ENCODE results near the gene KRTAP10-8.
"Not testable (repeated sequence)": the region's sequence is repeated elsewhere in the genome, so short reads cannot be mapped to it uniquely, and the experiment has no call there.

The KRTAP10-8 gene

GRCh38 chr21:44619886-44620285, 8.0 kb downstream of the KRTAP10-8 start:
- FAIRE-seq: no peak

- no peak for FAIRE-seq
These were observed 11.7 kb downstream of the KRTAP10-8 start for GRCh38 chr21:44623575-44623974.

- no peak for FAIRE-seq
These were observed 13.9 kb downstream of the KRTAP10-8 start for GRCh38 chr21:44625756-44626155.

GRCh38 chr21:44626262-44626661, 14.4 kb downstream of the KRTAP10-8 start:
- no peak for FAIRE-seq

- no peak for FAIRE-seq
These were observed 14.8 kb downstream of the KRTAP10-8 start, which contains the start of gene KRTAP10-9 for GRCh38 chr21:44626673-44627143. Gene KRTAP10-9, plus strand, starts transcription at chr21:44627093. Its CDS starts 79 bp downstream, at chr21:44627172.

- FAIRE-seq: not testable (repeated sequence)
These were observed 15.4 kb downstream of the KRTAP10-8 start for GRCh38 chr21:44627181-44627822.

- FAIRE-seq: not testable (repeated sequence)
These were observed 16.0 kb downstream of the KRTAP10-8 start for GRCh38 chr21:44627831-44628233.

- no peak for FAIRE-seq
These were observed 17.0 kb downstream of the KRTAP10-8 start for GRCh38 chr21:44628707-44629391.

- no peak for FAIRE-seq
These were observed 18.6 kb downstream of the KRTAP10-8 start for GRCh38 chr21:44630440-44630839.

GRCh38 chr21:44632067-44632466, 20.2 kb downstream of the KRTAP10-8 start:
- FAIRE-seq: no peak

GRCh38 chr21:44636209-44637017, 24.5 kb downstream of the KRTAP10-8 start:
- FAIRE-seq: no peak

GRCh38 chr21:44637018-44637850, 25.4 kb downstream of the KRTAP10-8 start, which contains the start of gene KRTAP10-10:
Gene KRTAP10-10, plus strand, starts transcription at chr21:44637356. Its CDS starts 62 bp downstream, at chr21:44637418.
- FAIRE-seq: no peak

GRCh38 chr21:44637851-44638348, 26.0 kb downstream of the KRTAP10-8 start:
- FAIRE-seq: not testable (repeated sequence)

GRCh38 chr21:44638506-44639330, 26.8 kb downstream of the KRTAP10-8 start:
- not testable (repeated sequence) for FAIRE-seq

- no peak for FAIRE-seq
These were observed 27.4 kb downstream of the KRTAP10-8 start for GRCh38 chr21:44639331-44639655.

- FAIRE-seq: no peak
These were observed 28.9 kb downstream of the KRTAP10-8 start for GRCh38 chr21:44640761-44641160.

- FAIRE-seq: no peak
These were observed 31.9 kb downstream of the KRTAP10-8 start for GRCh38 chr21:44643741-44644310.

GRCh38 chr21:44644878-44645277, 33.0 kb downstream of the KRTAP10-8 start:
- FAIRE-seq: no peak

GRCh38 chr21:44646366-44647221, 34.7 kb downstream of the KRTAP10-8 start, which contains the start of gene KRTAP10-11:
Gene KRTAP10-11, plus strand, starts transcription at chr21:44646414. Its CDS starts 45 bp downstream, at chr21:44646459.
- not testable (repeated sequence) for FAIRE-seq

- no peak for FAIRE-seq
These were observed 35.3 kb downstream of the KRTAP10-8 start for GRCh38 chr21:44647222-44647552.

Measured in endometrium (tissue), 2 donors.